Measurements from ENCODE around the gene NAMPT. TPM values are rescaled to one million over a fixed set of nuclear protein-coding genes. Genes with fewer than 3 reads are reported as not detected.
A peak's percentile ranks its signal among the peaks of the same experiment; 100 is the strongest.

NAMPT gene
- total RNA-seq, 2 donors from 2014 or later: 101 to 111 TPM

DNA sequence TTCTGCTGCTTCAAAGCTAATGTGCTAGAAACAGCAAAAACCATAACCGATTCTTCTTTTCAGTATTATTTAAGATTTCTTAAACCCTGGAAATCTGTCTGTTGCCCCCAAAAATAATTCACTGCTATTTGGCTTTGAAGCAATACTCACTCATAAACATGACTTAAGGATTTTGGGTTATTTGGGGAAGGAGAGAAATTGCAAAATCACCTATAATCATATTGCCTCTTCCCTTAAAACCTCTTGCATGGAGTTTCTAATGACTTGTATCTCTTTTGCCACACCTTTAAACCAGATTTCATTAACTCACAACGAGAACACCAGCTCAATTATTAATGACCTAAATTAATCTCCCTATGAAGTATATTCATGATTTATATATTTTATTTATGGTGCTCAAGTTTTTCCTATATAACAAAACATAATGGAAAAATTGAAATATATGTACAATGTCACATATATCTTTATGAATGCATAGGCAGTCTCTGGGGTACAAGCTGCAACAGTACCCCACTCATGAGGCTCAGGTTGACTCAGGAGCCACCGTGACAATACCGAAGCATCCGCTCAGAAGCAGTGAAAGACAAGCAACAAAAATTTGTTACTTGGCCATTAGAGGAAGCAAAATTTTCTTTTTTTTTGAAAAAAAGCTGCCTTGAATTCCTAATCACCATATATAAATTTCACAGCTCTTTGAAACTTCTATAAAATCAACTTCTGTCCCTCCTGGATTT is 3.0 kb downstream of the NAMPT start:
- Mint-ChIP-seq H3K27me3 (ENCODE audit: insufficient read depth) (no peaks in the 10 kb centered on the region), H3K36me3 (ENCODE audit: low read depth) (peaks cover 12% of the 10 kb centered on the region), H3K27ac (no peak overlapping the region), H3K4me1 (peaks cover 18% of the 10 kb centered on the region), H3K4me3 (peak overlapping the region; percentile 73), H3K9me3 (no peaks in the 10 kb centered on the region)
- WGBS, 2 experiments (ENCODE audit: insufficient coverage in 1 of 2, insufficient read length in 1 of 2): 97 to 100% methylated on average over 4 to 5 of the region's 5 CpGs
- no peak for DNase-seq
- Histone ChIP-seq H3K4me1 (ENCODE audit: control insufficient read depth, insufficient read depth, low read length) (no peaks in the 10 kb centered on the region), H3K4me3 (ENCODE audit: low read length) (peak overlapping the region; percentile 97), H3K9me3 (ENCODE audit: control insufficient read depth, low read length) (no peaks in the 10 kb centered on the region), H3K36me3 (ENCODE audit: control insufficient read depth, insufficient read depth, low read length) (peaks cover 42% of the 10 kb centered on the region), H3K27ac (ENCODE audit: low read depth, low read length) (no peak overlapping the region), H3K27me3 (ENCODE audit: control insufficient read depth, insufficient read depth, low read length, poor library complexity, severe bottlenecking) (no peaks in the 10 kb centered on the region), H3K9ac (ENCODE audit: extremely low read depth, low read length, poor library complexity, severe bottlenecking) (peak overlapping the region; percentile 9)
- TF ChIP-seq, protein P1, sequence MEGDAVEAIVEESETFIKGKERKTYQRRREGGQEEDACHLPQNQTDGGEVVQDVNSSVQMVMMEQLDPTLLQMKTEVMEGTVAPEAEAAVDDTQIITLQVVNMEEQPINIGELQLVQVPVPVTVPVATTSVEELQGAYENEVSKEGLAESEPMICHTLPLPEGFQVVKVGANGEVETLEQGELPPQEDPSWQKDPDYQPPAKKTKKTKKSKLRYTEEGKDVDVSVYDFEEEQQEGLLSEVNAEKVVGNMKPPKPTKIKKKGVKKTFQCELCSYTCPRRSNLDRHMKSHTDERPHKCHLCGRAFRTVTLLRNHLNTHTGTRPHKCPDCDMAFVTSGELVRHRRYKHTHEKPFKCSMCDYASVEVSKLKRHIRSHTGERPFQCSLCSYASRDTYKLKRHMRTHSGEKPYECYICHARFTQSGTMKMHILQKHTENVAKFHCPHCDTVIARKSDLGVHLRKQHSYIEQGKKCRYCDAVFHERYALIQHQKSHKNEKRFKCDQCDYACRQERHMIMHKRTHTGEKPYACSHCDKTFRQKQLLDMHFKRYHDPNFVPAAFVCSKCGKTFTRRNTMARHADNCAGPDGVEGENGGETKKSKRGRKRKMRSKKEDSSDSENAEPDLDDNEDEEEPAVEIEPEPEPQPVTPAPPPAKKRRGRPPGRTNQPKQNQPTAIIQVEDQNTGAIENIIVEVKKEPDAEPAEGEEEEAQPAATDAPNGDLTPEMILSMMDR (conservative IDR thresholded peaks at IDR 0.05): no peak

DNA sequence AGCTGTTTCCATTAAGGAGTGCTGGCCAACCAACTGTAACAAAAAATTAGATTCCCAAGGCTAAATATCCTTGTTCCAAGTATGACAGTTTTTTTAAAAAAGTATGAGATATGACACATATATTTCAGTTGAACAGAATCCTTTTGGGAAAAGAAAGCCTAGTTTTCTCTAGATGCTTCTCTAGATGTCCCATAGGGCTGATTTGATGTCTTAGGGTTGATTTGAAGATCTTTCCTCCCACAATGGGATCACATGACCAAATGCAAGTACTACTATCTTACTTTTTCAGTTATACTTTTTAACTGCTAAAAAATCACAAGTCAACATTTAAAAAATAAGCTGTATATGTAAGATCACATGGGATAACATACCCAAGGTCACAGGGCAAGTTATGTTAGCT is 3.7 kb downstream of the NAMPT start:
- H3K27ac Mint-ChIP-seq: no peak overlapping the region
- peak overlapping the region; percentile 97 for H3K4me3 ChIP-seq (ENCODE audit: low read length)
- TF ChIP-seq, protein P1 (conservative IDR thresholded peaks at IDR 0.05): no peak

DNA sequence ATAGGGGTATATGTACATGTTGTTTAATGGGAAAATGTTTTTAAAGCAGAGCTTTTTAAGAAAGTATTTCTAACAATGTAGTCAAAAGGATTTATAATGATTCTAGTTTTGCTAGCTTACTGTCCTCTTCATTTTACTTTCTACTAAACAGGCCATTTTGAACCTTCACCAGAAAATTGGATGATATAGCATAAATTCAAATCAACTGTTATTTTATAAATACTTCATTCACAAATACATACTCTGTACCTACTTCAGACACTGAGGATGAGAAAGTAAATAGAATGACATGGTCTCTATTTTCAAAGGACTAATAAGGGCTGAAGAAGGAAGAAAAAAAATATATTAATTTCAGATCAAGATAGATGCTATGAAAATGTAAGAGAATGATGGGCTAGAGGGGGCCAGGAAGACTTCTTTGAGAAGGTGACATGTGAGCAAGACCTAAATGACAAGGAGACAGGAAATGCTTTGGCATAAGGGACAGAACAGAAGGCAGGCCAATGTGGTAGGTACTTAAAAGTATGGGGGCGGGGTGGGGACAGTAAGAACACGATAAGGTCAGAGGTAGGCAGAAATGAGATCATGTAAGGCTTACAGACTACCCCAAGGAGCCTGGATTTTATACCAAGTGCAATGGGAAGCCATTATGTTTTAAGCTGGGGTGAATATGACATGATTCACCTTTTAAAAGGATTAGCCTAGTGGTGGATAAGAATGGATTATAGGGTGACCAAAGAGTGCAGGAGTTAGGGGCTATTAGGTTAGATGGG is 5.2 kb downstream of the NAMPT start:
- Histone ChIP-seq H3K4me1 (ENCODE audit: control insufficient read depth, insufficient read depth, low read length) (no peaks in the 10 kb centered on the region), H3K9me3 (ENCODE audit: control insufficient read depth, low read length) (no peaks in the 10 kb centered on the region), H3K27me3 (ENCODE audit: control insufficient read depth, insufficient read depth, low read length, poor library complexity, severe bottlenecking) (no peaks in the 10 kb centered on the region), H3K36me3 (ENCODE audit: control insufficient read depth, insufficient read depth, low read length) (peaks cover 64% of the 10 kb centered on the region), H3K4me3 (ENCODE audit: low read length) (peak overlapping the region; percentile 74), H3K9ac (ENCODE audit: extremely low read depth, low read length, poor library complexity, severe bottlenecking) (no peak overlapping the region), H3K27ac (ENCODE audit: low read depth, low read length) (no peak overlapping the region)
- Mint-ChIP-seq H3K9me3 (no peaks in the 10 kb centered on the region), H3K4me3 (no peak overlapping the region), H3K27me3 (ENCODE audit: insufficient read depth) (no peaks in the 10 kb centered on the region), H3K27ac (no peak overlapping the region), H3K4me1 (peaks cover 13% of the 10 kb centered on the region), H3K36me3 (ENCODE audit: low read depth) (peaks cover 29% of the 10 kb centered on the region)
- DNase-seq: no peak
- TF ChIP-seq, protein P1 (conservative IDR thresholded peaks at IDR 0.05): no peak
- 92 to 95% methylated on average over 2 of the region's 2 CpGs for WGBS, 2 experiments (ENCODE audit: insufficient coverage in 1 of 2, insufficient read length in 1 of 2)

More for the DNA sequence above, 3.7 kb downstream of the NAMPT start:
- no peaks in the 10 kb centered on the region for H3K9me3 ChIP-seq (ENCODE audit: control insufficient read depth, low read length)
- no peaks in the 10 kb centered on the region for H3K27me3 ChIP-seq (ENCODE audit: control insufficient read depth, insufficient read depth, low read length, poor library complexity, severe bottlenecking)
- H3K9ac ChIP-seq (ENCODE audit: extremely low read depth, low read length, poor library complexity, severe bottlenecking): peak overlapping the region; percentile 9
- H3K9me3 Mint-ChIP-seq: no peaks in the 10 kb centered on the region
- peaks cover 17% of the 10 kb centered on the region for H3K4me1 Mint-ChIP-seq
- H3K27me3 Mint-ChIP-seq (ENCODE audit: insufficient read depth): no peaks in the 10 kb centered on the region
- H3K36me3 ChIP-seq (ENCODE audit: control insufficient read depth, insufficient read depth, low read length): peaks cover 49% of the 10 kb centered on the region
- no peak for DNase-seq
- no peaks in the 10 kb centered on the region for H3K4me1 ChIP-seq (ENCODE audit: control insufficient read depth, insufficient read depth, low read length)
- peaks cover 17% of the 10 kb centered on the region for H3K36me3 Mint-ChIP-seq (ENCODE audit: low read depth)
- H3K4me3 Mint-ChIP-seq: no peak overlapping the region
- H3K27ac ChIP-seq (ENCODE audit: low read depth, low read length): no peak overlapping the region

Measured in endodermal cell (in vitro differentiated cells).